ENCODE results near the gene SNRPD3. TPM values are rescaled to one million over a fixed set of nuclear protein-coding genes. Genes with fewer than 3 reads are reported as not detected.
"Not testable (repeated sequence)": the region's sequence is repeated elsewhere in the genome, so short reads cannot be mapped to it uniquely, and the experiment has no call there.

The SNRPD3 gene
- total and polyA plus RNA-seq, 9 of the 15 experiments (the other 6 are each of a cell fraction or from before 2014, with no cell fraction given): 131 to 366 (median 274) TPM

- H2AFZ ChIP-seq (ENCODE audit: low read depth, low read length): peak overlapping the region; percentile 55; the same call in 1 of the 2 replicates
- H3K36me3 ChIP-seq (ENCODE audit: control insufficient read depth, insufficient read depth, low read length); BruUV-seq (replicated peaks); H3K27me3 ChIP-seq (ENCODE audit: control insufficient read depth in 2 of 2, insufficient read depth in 2 of 2, low read length in 2 of 2); H3K9ac ChIP-seq (ENCODE audit: insufficient read depth in 1 of 2, low read depth in 2 of 2, low read length in 2 of 2); intact Hi-C loops (cut with micrococcal nuclease); H3K9me1 ChIP-seq (ENCODE audit: control insufficient read depth, insufficient read depth, low read length); H3K79me2 ChIP-seq (ENCODE audit: control insufficient read depth, insufficient read depth, low read length); FAIRE-seq; H3K4me2 ChIP-seq (ENCODE audit: insufficient read depth, low read length); CTCF ChIA-PET (ENCODE audit: low intra/inter-chr PET ratio); POLR2A ChIA-PET; H4K20me1 ChIP-seq (replicated peaks; ENCODE audit: control insufficient read depth, insufficient read depth, low read length); H3K4me3 ChIP-seq; H3K9me3 ChIP-seq (replicated peaks; ENCODE audit: control insufficient read depth, insufficient read depth, low read depth, low read length); in situ Hi-C loops (cut with MboI): not testable (repeated sequence)
- 14% methylated on average over 1 of the region's 2 CpGs for WGBS (ENCODE audit: insufficient coverage, low coverage, missing lambda C conversion rate)
- DNase-seq (ENCODE audit: extremely low read depth in 1 of 4, low spot score in 3 of 4): peak in 1 of 4 experiments; percentile 33
- ATAC-seq: peak; percentile 5; the same call in 1 of the 3 replicates
- TF ChIP-seq NFIC (IDR thresholded peaks at IDR 0.05): peak; percentile 40; the same call in 1 of the 2 replicates
- H3K4me1 ChIP-seq (replicated peaks in 1 of 2; ENCODE audit: control insufficient read depth in 2 of 2, insufficient read depth in 2 of 2, low read length in 2 of 2): peaks cover 2 to 27% of the 10 kb centered on the region in 2 experiments; a peak in 3 of 5 replicates
- peak overlapping the region; percentile 39; the same call in 1 of the 3 replicates for H3K27ac ChIP-seq (ENCODE audit: extremely low read depth, low read depth, low read length)
These were observed 50.5 kb downstream of the SNRPD3 start for GRCh38 chr22:24606340-24606739.

- intact Hi-C loops (cut with micrococcal nuclease); H3K27me3 ChIP-seq (ENCODE audit: control insufficient read depth in 2 of 2, insufficient read depth in 2 of 2, low read length in 2 of 2); H3K79me2 ChIP-seq (ENCODE audit: control insufficient read depth, insufficient read depth, low read length); CTCF ChIA-PET (ENCODE audit: low intra/inter-chr PET ratio); H3K9me1 ChIP-seq (ENCODE audit: control insufficient read depth, insufficient read depth, low read length); FAIRE-seq; POLR2A ChIA-PET; H3K4me3 ChIP-seq; H4K20me1 ChIP-seq (replicated peaks; ENCODE audit: control insufficient read depth, insufficient read depth, low read length); in situ Hi-C loops (cut with MboI); H3K27ac ChIP-seq (ENCODE audit: extremely low read depth, low read depth, low read length); H3K9me3 ChIP-seq (replicated peaks; ENCODE audit: control insufficient read depth, insufficient read depth, low read depth, low read length); H3K4me2 ChIP-seq (ENCODE audit: insufficient read depth, low read length); BruUV-seq (replicated peaks); H3K36me3 ChIP-seq (ENCODE audit: control insufficient read depth, insufficient read depth, low read length): not testable (repeated sequence)
- H3K9ac ChIP-seq (ENCODE audit: insufficient read depth in 1 of 2, low read depth in 2 of 2, low read length in 2 of 2): peak overlapping the region in 1 of 2 experiments; percentile 50; a peak in 2 of 4 replicates
- ATAC-seq: peak; percentile 80
- peaks cover 2 to 20% of the 10 kb centered on the region in 2 experiments; a peak in 3 of 5 replicates for H3K4me1 ChIP-seq (replicated peaks in 1 of 2; ENCODE audit: control insufficient read depth in 2 of 2, insufficient read depth in 2 of 2, low read length in 2 of 2)
- 38% methylated on average over 8 of the region's 18 CpGs for WGBS (ENCODE audit: insufficient coverage, low coverage, missing lambda C conversion rate)
- peak; percentile 56 to 81 (median 57) for DNase-seq (ENCODE audit: extremely low read depth in 1 of 4, low spot score in 3 of 4)
- H2AFZ ChIP-seq (ENCODE audit: low read depth, low read length): peak overlapping the region; percentile 76
- 0 out of 2 replicates have a peak, but pooled peaks have one; percentile 21 for TF ChIP-seq ZBTB12 (CRISPR knock-in tag; IDR thresholded peaks at IDR 0.05)
- TF ChIP-seq RAD51 (IDR thresholded peaks at IDR 0.05; ENCODE audit: borderline replicate concordance, low read depth): peak; percentile 87
- TF ChIP-seq NRF1 (conservative IDR thresholded peaks at IDR 0.05 in 1 of 2, IDR thresholded peaks at IDR 0.05 in 1 of 2): 0 out of 4 replicates have a peak, but pooled peaks have one; percentile 20 to 30
- TF ChIP-seq ATF7 (IDR thresholded peaks at IDR 0.05): peak; percentile 62
- peak in 1 of 2 experiments; percentile 53; a peak in 1 of 4 replicates for TF ChIP-seq MNT (conservative IDR thresholded peaks at IDR 0.05)
These were observed 51.7 kb downstream of the SNRPD3 start for GRCh38 chr22:24607429-24607983.
